ENCODE measurements around the gene PGK2.
"Not testable (repeated sequence)": the region's sequence is repeated elsewhere in the genome, so short reads cannot be mapped to it uniquely, and the experiment has no call there.

Gene PGK2

GRCh38 chr6:49787176-49787575 lies at the start of gene PGK2:
Gene PGK2 (minus strand): TSS chr6:49787285. CDS start chr6:49787187, 98 bp downstream.
- DNase-seq, result no peak

GRCh38 chr6:49835140-49835539 lies 48.1 kb upstream of the PGK2 start:
- DNase-seq, result peak; percentile 32

GRCh38 chr6:49833386-49833785 lies 46.3 kb upstream of the PGK2 start:
- no peak for DNase-seq

GRCh38 chr6:49826743-49827406 lies 39.8 kb upstream of the PGK2 start:
- peak; percentile 81 for DNase-seq

GRCh38 chr6:49815166-49815565 lies 28.1 kb upstream of the PGK2 start:
- DNase-seq, result no peak

- no peak for DNase-seq
Observed at GRCh38 chr6:49813248-49813647, 26.2 kb upstream of the PGK2 start.

GRCh38 chr6:49806145-49806544 lies 19.1 kb upstream of the PGK2 start:
- DNase-seq, result no peak

GRCh38 chr6:49805246-49805645 lies 18.2 kb upstream of the PGK2 start:
- DNase-seq, result no peak

- DNase-seq, result no peak
Observed at GRCh38 chr6:49801525-49801924, 14.4 kb upstream of the PGK2 start.

GRCh38 chr6:49799090-49799489 lies 12.0 kb upstream of the PGK2 start:
- no peak for DNase-seq

- not testable (repeated sequence) for DNase-seq
Observed at GRCh38 chr6:49796842-49797455, 9.9 kb upstream of the PGK2 start.

- DNase-seq, result peak; percentile 29
Observed at GRCh38 chr6:49790341-49790740, 3.3 kb upstream of the PGK2 start.

- DNase-seq, result no peak
Observed at GRCh38 chr6:49784272-49784671, 2.8 kb downstream of the PGK2 start.

- no peak for DNase-seq
Observed at GRCh38 chr6:49782725-49783124, 4.4 kb downstream of the PGK2 start.

- no peak for DNase-seq
Observed at GRCh38 chr6:49782293-49782692, 4.8 kb downstream of the PGK2 start.

GRCh38 chr6:49776444-49776843 lies 10.6 kb downstream of the PGK2 start:
- DNase-seq, result no peak

GRCh38 chr6:49775043-49775442 lies 12.0 kb downstream of the PGK2 start:
- DNase-seq, result no peak

- no peak for DNase-seq
Observed at GRCh38 chr6:49772285-49772684, 14.8 kb downstream of the PGK2 start.

GRCh38 chr6:49766762-49767161 lies 20.3 kb downstream of the PGK2 start:
- no peak for DNase-seq

- DNase-seq, result no peak
Observed at GRCh38 chr6:49764571-49765236, 22.4 kb downstream of the PGK2 start.

GRCh38 chr6:49744259-49744658 lies 42.8 kb downstream of the PGK2 start, which contains the start of gene CRISP3:
Gene CRISP3 (minus strand): TSS chr6:49744388. CDS start chr6:49744367, 21 bp downstream.
- no peak for DNase-seq

- no peak for DNase-seq
Observed at GRCh38 chr6:49743429-49743828, 43.7 kb downstream of the PGK2 start.

GRCh38 chr6:49739423-49739822 lies 47.7 kb downstream of the PGK2 start:
- no peak for DNase-seq

- no peak for DNase-seq
Observed at GRCh38 chr6:49736017-49736508, 51.0 kb downstream of the PGK2 start.

Data from KG1 (cell line).